HG03460 (cell line): ENCODE results near the gene SBNO1.
"Not testable (repeated sequence)": the region's sequence is repeated elsewhere in the genome, so short reads cannot be mapped to it uniquely, and the experiment has no call there.

Experiments used
- ATAC-seq: cut with Tn5 transposase; IDR thresholded peaks from one replicate; pipeline ENCODE4 v1.9.1; 2021; ENCODE audit not compliant: unreplicated experiment

SBNO1 gene

GRCh38 chr12:123252365-123252764, 112.3 kb downstream of the SBNO1 start:
- ATAC-seq = not testable (repeated sequence)

GRCh38 chr12:123251403-123252076, 113.1 kb downstream of the SBNO1 start:
- no peak for ATAC-seq

GRCh38 chr12:123250471-123251383, 113.9 kb downstream of the SBNO1 start:
- ATAC-seq = no peak

- not testable (repeated sequence) for ATAC-seq
These were observed 115.5 kb downstream of the SBNO1 start for GRCh38 chr12:123248996-123249741.

- ATAC-seq = not testable (repeated sequence)
These were observed 116.5 kb downstream of the SBNO1 start for GRCh38 chr12:123248129-123248528.

- ATAC-seq = no peak
These were observed 119.0 kb downstream of the SBNO1 start for GRCh38 chr12:123245678-123246077.

- no peak for ATAC-seq
These were observed 120.9 kb downstream of the SBNO1 start for GRCh38 chr12:123243671-123244262.

GRCh38 chr12:123242116-123242904, 122.3 kb downstream of the SBNO1 start:
- ATAC-seq = no peak
